Astrocyte (in vitro differentiated cells and primary cell): ENCODE results near the gene EPAS1. TPM values are rescaled to one million over a fixed set of nuclear protein-coding genes. Genes with fewer than 3 reads are reported as not detected.
A peak's percentile ranks its signal among the peaks of the same experiment; 100 is the strongest.

Experiments used
- DNase-seq: peaks from one replicate; pipeline ENCODE4 v3.0.0-alpha.2; 2010; ENCODE audit warnings: low read depth
- FAIRE-seq: peaks from 2 replicates; lab custom pipeline; 2011; peaks lifted over from hg19 to GRCh38; lab: Jason Lieb, UNC
- H2AFZ ChIP-seq: 2 replicates; pipeline ENCODE4 v1.6.0; 2012; ENCODE audit warnings: low read depth, low read length, inconsistent platforms
- H3K27ac ChIP-seq: 2 replicates; pipeline ENCODE4 v1.5.1; 2011; ENCODE audit warnings: low read depth, low read length, inconsistent platforms
- H3K27me3 ChIP-seq: 2 replicates; pipeline ENCODE4 v1.6.0; 2011; ENCODE audit warnings: low read length, inconsistent platforms; ENCODE audit not compliant: insufficient read depth
- H3K36me3 ChIP-seq: 2 replicates; pipeline ENCODE4 v1.5.1; 2011; ENCODE audit warnings: low read length, inconsistent platforms; ENCODE audit not compliant: insufficient read depth
- H3K4me1 ChIP-seq: 2 replicates; pipeline ENCODE4 v1.5.1; 2011; ENCODE audit warnings: low read length, inconsistent platforms; ENCODE audit not compliant: insufficient read depth
- H3K4me2 ChIP-seq: 2 replicates; pipeline ENCODE4 v1.6.0; 2012; ENCODE audit warnings: low read length, inconsistent platforms
- H3K4me3 ChIP-seq: 2 replicates; pipeline ENCODE4 v1.5.1; 2011; ENCODE audit warnings: low read depth, mild to moderate bottlenecking, low read length, inconsistent platforms; ENCODE audit not compliant: insufficient read depth
- H3K79me2 ChIP-seq: 2 replicates; pipeline ENCODE4 v1.6.0; 2012; ENCODE audit warnings: mild to moderate bottlenecking, low read length, inconsistent platforms; ENCODE audit not compliant: insufficient read depth
- H3K9ac ChIP-seq: 2 replicates; pipeline ENCODE4 v1.6.0; 2012; ENCODE audit warnings: mild to moderate bottlenecking, low read length, inconsistent platforms
- H3K9me3 ChIP-seq: 2 replicates; pipeline ENCODE4 v1.5.1; 2012; ENCODE audit warnings: low read depth, mild to moderate bottlenecking, low read length, inconsistent platforms; ENCODE audit not compliant: insufficient read depth
- H4K20me1 ChIP-seq: 2 replicates; pipeline ENCODE4 v1.6.0; 2012; ENCODE audit warnings: low read length, inconsistent platforms; ENCODE audit not compliant: insufficient read depth
- H3K27ac Mint-ChIP-seq: one replicate; pipeline ENCODE4 v1.8.0; 2021; ENCODE audit warnings: mild to moderate bottlenecking, mixed read lengths; ENCODE audit not compliant: unreplicated experiment
- H3K27me3 Mint-ChIP-seq: one replicate; pipeline ENCODE4 v1.8.0; 2021; ENCODE audit warnings: low read depth, mixed read lengths; ENCODE audit not compliant: unreplicated experiment
- H3K36me3 Mint-ChIP-seq: one replicate; pipeline ENCODE4 v1.8.0; 2021; ENCODE audit warnings: low read depth, mixed read lengths; ENCODE audit not compliant: unreplicated experiment
- H3K4me1 Mint-ChIP-seq: one replicate; pipeline ENCODE4 v1.8.0; 2021; ENCODE audit warnings: low read depth, mixed read lengths; ENCODE audit not compliant: unreplicated experiment
- H3K4me3 Mint-ChIP-seq: one replicate; pipeline ENCODE4 v1.8.0; 2021; ENCODE audit warnings: mild to moderate bottlenecking, moderate library complexity, mixed read lengths; ENCODE audit not compliant: unreplicated experiment
- H3K9me3 Mint-ChIP-seq: one replicate; pipeline ENCODE4 v1.8.0; 2021; ENCODE audit warnings: mild to moderate bottlenecking, mixed read lengths; ENCODE audit not compliant: unreplicated experiment
- CTCF ChIP-seq: IDR thresholded peaks from 2 replicates; pipeline ENCODE4 v1.5.1; 2011; ENCODE audit warnings: low read depth, mild to moderate bottlenecking, inconsistent platforms, low read length, moderate library complexity; ENCODE audit not compliant: insufficient read depth
- EZH2 ChIP-seq: IDR thresholded peaks from 2 replicates; pipeline ENCODE4 v1.6.1; 2012; ENCODE audit warnings: mild to moderate bottlenecking, low read length, inconsistent platforms; ENCODE audit not compliant: insufficient read depth
- total RNA-seq: library from RNA; stranded (reverse); gene quantifications from 2 replicates; pipeline ENCODE4 v1.2.1, GENCODE V29; 2021

Gene EPAS1
- total RNA-seq, 1 donor from 2014 or later: 42.8 TPM

- H3K27me3 ChIP-seq: no peaks in the 10 kb centered on the region
- Mint-ChIP-seq H3K27me3 (peaks cover 3% of the 10 kb centered on the region), H3K4me3 (no peak overlapping the region), H3K4me1 (peaks cover 9% of the 10 kb centered on the region), H3K9me3 (no peaks in the 10 kb centered on the region), H3K27ac (no peak overlapping the region), H3K36me3 (peaks cover 2% of the 10 kb centered on the region)
- H4K20me1 ChIP-seq: no peaks in the 10 kb centered on the region
- no peak overlapping the region for H2AFZ ChIP-seq
- H3K4me1 ChIP-seq: peaks cover 7% of the 10 kb centered on the region
- no peaks in the 10 kb centered on the region for H3K36me3 ChIP-seq
- H3K9ac ChIP-seq: no peak overlapping the region
- TF ChIP-seq EZH2 (no peak), CTCF (no peak)
- FAIRE-seq: no peak
- no peak overlapping the region for H3K4me3 ChIP-seq
- no peak overlapping the region for H3K27ac ChIP-seq
- no peak for DNase-seq
- H3K4me2 ChIP-seq: no peak overlapping the region
- H3K79me2 ChIP-seq: no peaks in the 10 kb centered on the region
- H3K9me3 ChIP-seq: no peaks in the 10 kb centered on the region
Observed at GRCh38 chr2:46323730-46324129, 26.5 kb downstream of the EPAS1 start.

DNA sequence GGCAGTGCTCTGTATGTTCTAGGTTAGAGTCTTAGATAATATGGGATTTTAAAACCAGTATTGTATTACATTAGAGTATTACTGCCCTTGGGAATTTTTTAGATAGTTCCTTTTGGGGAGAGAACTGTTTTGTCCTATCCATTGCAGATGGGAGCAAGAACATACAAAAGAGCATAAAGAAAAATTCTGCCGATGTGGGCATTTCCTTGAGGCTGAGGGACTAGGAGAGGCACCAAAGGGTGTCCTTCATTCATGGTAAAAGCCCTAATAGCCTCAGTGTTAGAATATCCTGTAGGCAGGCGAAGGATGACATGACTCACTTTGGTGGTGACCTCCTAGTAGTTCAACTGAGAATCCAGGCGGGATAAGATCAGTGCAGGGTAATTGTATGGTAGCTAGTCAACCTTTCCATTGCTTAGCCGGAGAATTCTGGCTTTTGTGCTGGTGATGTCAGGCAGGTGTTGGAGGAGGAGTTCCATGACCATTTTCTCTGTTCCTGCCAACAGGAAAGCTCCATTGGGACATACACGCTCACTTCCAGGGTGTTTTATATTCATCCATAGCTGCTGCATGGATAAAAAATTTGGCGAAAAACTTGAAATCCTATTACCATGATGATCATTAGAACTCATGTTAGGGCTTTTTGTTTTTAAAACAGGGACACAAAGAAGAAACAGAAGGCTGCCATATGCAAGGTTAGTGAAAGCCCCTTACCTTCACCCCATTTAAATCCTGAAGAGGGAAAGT, 28.1 kb downstream of the EPAS1 start:
- H3K9me3 Mint-ChIP-seq: no peaks in the 10 kb centered on the region
- H3K36me3 ChIP-seq: no peaks in the 10 kb centered on the region
- no peak overlapping the region for H2AFZ ChIP-seq
- no peak overlapping the region for H3K4me3 Mint-ChIP-seq
- peaks cover 19% of the 10 kb centered on the region for H3K4me1 ChIP-seq
- H3K27me3 ChIP-seq: no peaks in the 10 kb centered on the region
- H3K9me3 ChIP-seq: no peaks in the 10 kb centered on the region
- TF ChIP-seq EZH2 (no peak), CTCF (no peak)
- H3K27ac Mint-ChIP-seq: peak overlapping the region; percentile 34
- no peak overlapping the region for H3K9ac ChIP-seq
- peaks cover 3% of the 10 kb centered on the region for H3K27me3 Mint-ChIP-seq
- FAIRE-seq (no peak), DNase-seq (peak; percentile 80)
- no peaks in the 10 kb centered on the region for H3K79me2 ChIP-seq
- no peak overlapping the region for H3K4me2 ChIP-seq
- H4K20me1 ChIP-seq: no peaks in the 10 kb centered on the region
- no peak overlapping the region for H3K27ac ChIP-seq
- no peak overlapping the region for H3K4me3 ChIP-seq
- H3K4me1 Mint-ChIP-seq: peaks cover 22% of the 10 kb centered on the region
- peaks cover 2% of the 10 kb centered on the region for H3K36me3 Mint-ChIP-seq
